HG03520 (cell line): ENCODE measurements around the gene RERE.
"Not testable (repeated sequence)": the region's sequence is repeated elsewhere in the genome, so short reads cannot be mapped to it uniquely, and the experiment has no call there.

Experiments used
- ATAC-seq: cut with Tn5 transposase; IDR thresholded peaks from one replicate; pipeline ENCODE4 v1.9.1; 2021; ENCODE audit warnings: mild to moderate bottlenecking, moderate library complexity; ENCODE audit not compliant: unreplicated experiment

The RERE gene

DNA sequence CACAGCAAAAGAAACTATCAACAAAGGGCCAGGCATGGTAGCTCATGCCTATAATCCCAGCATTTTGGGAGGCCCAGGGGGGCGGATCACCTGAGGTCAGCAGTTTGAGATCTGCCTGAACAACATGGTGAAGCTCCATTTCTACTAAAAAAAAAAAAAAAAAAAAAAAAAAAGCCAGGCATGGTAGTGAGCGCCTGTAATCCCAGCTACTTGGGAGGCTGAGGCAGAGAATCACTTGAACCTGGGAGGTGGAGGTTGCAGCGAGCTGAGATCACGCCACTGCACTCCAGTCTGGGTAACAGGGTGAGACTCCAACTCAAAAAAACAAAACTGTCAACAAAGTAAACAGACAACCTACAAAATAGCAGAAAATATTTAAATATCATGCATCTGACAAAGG lies 122.0 kb downstream of the RERE start:
- not testable (repeated sequence) for ATAC-seq

DNA sequence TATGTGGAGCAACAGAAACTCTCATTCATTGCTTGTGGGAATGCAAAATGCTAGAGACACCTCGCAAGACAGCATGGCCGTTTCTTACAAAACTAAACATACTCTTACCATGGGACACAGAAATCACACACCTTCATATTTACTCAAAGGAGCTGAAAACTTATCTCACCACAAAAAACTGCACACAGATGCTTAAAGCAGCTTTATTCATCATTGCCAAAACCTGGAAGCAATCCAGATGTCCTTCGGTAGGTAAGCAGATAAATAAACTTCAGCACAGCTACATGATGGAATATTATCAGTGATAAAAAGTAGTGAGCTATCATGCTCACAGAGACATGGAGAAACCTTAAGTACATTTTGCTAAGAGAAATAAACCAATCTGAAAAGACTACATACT lies 124.3 kb downstream of the RERE start:
- ATAC-seq: no peak

DNA sequence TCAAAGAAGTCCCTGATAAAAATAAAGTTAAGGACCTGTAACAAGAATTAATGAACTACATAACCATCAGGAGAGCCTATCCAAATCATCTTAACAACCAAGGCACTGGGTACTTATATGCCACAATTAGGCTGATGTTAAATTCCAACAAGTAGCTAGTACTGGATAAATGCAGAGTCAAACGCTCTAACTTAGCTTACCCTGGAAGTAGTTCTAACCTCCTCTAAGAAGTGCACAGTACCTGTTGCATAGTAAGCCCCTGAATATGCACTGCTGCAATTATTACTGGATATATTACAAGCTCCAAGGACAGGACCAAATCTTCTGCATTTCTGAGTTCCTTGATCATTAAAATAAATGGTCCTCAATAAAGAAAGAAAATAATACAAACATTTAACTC lies 125.8 kb downstream of the RERE start:
- no peak for ATAC-seq

DNA sequence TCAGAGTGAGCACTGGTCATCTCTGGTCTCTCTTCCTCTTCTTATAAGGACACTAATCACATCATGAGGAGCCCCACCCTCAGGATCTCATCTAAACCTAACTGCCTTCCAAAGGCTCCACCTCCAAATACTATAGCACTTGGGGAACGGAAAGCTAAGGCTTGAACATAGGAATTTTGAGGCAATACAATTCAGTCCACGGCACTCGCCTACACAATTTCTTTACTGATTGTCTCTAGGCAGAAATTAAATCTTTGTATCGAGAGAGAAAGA lies 127.3 kb downstream of the RERE start:
- no peak for ATAC-seq

DNA sequence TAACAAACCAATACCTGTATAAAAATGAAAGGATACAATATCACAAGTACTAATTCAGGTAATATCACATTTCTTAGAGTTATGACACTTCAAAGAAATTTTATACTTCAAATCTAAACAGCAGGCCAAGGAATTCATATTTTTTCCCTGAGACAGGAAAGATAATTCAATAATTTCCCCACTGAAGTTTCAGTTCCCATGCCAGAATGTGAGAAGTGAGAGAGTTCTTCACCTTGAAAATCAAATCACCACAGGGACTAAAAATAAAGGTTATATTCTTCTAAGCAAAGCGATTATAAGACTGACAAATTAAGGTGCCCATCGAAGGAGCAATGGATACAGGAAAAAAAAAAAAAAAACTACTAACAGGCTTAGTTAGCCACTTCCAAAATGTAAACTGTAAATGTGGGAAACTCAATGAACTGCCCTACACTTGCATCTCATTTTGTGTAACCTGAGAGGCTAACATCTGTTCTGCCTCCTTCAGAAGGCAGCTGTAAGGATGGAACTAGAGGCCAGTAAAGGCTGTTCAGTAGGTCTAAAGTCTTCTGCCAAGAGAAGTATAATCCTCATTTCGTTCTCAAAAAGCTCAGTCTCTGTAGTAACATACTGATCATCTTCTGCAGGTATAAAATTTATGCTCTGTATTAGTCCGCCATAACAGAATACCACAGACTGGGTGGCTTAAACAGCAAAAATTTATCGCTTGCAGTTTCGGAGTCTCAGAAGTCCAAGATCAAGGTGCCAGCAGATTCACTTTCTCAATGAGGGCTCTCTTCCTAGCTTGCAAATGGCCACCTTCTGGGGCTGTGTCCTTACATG lies 127.8 kb downstream of the RERE start:
- no peak for ATAC-seq

DNA sequence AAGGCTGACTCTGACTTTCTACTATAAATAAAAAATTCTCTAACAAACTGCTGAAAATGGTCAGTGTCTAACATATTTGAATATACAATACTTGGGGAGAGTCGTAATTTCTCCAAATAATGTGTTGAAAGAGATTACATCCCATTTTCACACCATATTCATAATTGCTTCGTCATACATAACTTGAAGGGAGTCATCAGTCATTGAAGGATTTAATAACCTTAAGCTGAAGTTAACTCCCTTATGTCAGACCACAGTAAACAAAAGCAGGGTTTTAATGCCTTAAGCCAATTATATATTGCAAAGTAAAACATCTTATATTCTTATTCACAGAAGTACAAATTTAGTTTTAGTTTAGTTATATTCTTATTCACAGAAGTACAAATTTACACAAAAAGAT lies 129.9 kb downstream of the RERE start:
- no peak for ATAC-seq

DNA sequence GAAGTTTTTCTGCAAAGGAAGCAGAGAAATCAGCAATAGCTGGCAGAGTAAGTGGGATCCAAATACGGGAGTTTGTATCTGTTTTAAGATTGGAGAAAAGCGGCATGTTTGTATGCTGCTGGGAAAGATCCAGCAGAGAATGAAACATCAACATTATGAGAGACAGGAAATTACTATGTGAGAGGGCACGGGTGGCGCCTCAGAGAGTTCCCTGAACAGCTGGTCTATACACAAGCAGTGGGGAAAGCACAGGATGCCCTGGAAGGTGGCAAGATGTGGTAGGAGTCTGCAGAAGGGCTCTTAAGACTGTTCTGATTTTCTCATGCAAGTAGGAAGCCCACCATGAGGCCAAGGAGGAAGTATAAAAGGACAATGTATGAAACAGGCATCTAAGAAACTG lies 130.4 kb downstream of the RERE start:
- no peak for ATAC-seq

- no peak for ATAC-seq
Observed at GRCh38 chr1:8685463-8685862, 132.0 kb downstream of the RERE start.

- no peak for ATAC-seq
Observed at GRCh38 chr1:8684590-8684989, 132.8 kb downstream of the RERE start.

GRCh38 chr1:8682573-8682972 lies 134.9 kb downstream of the RERE start:
- ATAC-seq: no peak

GRCh38 chr1:8681911-8682310 lies 135.5 kb downstream of the RERE start:
- no peak for ATAC-seq

DNA sequence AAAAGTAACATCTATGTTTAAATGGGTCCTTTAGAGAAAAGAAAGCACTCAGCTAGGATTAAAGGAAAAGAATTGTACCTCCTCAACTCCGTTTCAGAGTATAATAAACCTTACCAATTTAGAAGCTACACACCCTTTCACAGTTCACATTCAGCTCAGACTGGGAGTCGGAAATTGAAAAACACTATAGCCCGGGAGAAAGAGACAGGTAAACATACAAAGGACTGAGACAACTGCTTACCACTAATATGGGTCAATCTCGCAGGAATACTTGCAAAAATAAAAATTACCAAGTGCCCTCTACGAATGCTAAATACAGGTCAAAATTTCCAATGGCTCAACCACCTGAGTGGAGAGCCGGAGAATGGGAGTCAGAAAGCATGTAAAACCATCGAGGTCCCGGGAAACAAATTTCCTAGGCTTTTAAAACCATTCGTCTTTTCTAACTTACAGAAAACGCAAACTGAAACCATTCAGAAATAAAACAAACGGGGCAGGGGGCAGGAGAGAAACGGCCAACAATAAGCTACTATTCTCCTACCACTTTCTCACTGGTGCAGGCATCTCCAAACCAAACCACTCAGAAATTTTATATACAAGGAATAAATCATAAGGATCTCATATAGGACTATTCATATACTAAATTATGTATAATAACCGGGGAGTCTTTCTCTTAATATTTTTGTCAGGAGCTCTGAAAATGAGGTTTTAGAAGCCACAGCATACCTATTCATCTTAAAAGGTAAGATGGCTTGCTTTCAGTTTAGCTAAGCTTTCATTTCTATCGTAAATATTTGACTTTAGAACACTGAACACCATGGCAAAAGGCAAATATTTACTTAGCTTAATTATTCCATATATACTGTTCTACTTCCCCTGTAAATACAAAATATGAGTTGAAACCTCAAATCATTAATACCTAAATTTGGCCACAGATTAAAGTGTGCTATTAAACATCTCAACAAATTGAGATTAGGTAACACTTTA lies 136.5 kb downstream of the RERE start:
- no peak for ATAC-seq

GRCh38 chr1:8679929-8680663 lies 137.3 kb downstream of the RERE start:
- ATAC-seq: no peak

DNA sequence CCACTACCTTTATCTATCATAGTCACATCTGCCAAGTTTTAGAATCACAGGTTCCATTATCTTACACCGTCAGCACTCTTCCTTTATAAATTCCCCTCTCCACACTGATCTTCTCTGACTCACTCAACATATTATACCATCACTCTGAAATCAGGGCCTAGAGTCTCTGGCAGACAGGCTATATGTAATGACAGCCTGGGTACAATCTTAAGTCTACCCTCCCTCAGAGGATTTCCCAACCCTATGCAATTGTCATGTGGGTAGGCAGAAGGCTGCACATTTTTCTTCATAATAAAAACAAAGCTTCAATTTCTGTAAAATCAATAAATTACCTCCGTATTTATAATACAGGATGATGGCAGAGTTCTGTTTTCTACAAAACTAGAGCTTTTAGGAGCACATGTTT lies 138.0 kb downstream of the RERE start:
- ATAC-seq: no peak

- no peak for ATAC-seq
Observed at GRCh38 chr1:8678673-8679394, 138.6 kb downstream of the RERE start.

- ATAC-seq: no peak
Observed at GRCh38 chr1:8677782-8678181, 139.7 kb downstream of the RERE start.

- ATAC-seq: no peak
Observed at GRCh38 chr1:8676813-8677212, 140.6 kb downstream of the RERE start.

GRCh38 chr1:8676072-8676471 lies 141.4 kb downstream of the RERE start:
- ATAC-seq: no peak

DNA sequence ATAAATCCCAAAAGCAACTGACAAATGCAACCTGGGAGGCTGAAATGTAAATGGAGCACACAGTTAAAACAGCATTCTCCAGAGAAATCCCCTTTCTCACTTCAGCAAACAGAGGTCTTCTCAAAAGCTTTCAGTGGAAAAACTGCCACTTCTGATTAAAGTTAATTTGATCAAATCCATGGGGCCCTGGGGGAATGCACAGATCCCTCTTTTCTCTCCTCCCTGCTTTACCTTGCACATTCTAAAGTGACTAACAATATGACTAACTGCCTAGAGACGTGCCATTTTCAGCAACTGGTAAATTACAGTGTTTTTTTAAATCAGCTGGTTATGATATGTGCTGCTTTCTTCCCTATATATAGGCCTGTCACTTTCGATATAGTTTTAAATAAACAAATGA lies 142.5 kb downstream of the RERE start:
- no peak for ATAC-seq

- no peak for ATAC-seq
Observed at GRCh38 chr1:8674481-8674880, 143.0 kb downstream of the RERE start.
